ENCODE measurements around the gene PSEN2.
"Not testable (repeated sequence)": the region's sequence is repeated elsewhere in the genome, so short reads cannot be mapped to it uniquely, and the experiment has no call there.

The PSEN2 gene

DNA sequence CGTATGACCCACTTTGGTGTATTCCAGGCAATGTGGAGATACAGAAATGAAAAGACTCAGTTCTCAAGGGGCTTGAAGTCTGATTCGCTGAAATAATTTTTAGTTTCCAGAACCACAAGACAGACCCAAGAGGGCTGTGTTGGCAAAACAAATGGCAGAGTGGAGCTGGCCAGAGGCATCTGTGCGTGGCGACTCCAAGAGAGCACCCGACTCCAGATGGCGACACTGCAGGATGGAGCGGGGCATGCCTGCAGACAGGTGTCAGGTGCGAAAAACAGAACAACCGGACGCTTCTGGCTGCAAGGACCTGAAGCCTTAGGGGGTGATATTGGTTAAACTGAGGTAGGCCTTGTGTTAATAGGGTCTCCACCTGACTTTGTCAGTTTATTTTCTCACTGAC is 38.0 kb downstream of the PSEN2 start:
- H3K9me3 Mint-ChIP-seq: no peaks in the 10 kb centered on the region
- no peaks in the 10 kb centered on the region for H3K36me3 Mint-ChIP-seq (ENCODE audit: low read depth)
- H3K27me3 Mint-ChIP-seq: no peaks in the 10 kb centered on the region
- no peaks in the 10 kb centered on the region for H3K4me1 Mint-ChIP-seq (ENCODE audit: low read depth)
- no peak overlapping the region for H3K4me3 Mint-ChIP-seq
- no peak overlapping the region for H3K27ac Mint-ChIP-seq

DNA sequence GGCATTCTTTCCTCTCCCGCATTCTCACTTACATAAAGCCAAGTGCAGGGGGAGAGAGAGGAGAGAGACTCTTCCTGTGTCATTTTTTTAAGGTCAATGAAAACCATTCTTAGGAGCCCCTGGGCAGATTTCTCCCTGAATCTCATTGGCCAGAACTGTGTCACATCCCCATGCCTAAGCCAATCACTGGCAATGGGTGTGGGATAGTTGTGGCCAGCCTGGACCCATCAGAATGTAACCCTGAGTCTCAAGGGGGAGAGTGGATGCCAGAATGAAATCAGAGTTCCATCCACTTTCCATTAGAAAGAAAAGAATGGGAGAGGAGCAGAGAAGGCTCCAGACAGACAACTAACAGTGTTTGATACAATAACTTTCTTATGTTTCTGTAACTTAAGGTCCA is 38.5 kb downstream of the PSEN2 start:
- Mint-ChIP-seq H3K4me3 (no peak overlapping the region), H3K27ac (no peak overlapping the region), H3K9me3 (no peaks in the 10 kb centered on the region), H3K36me3 (ENCODE audit: low read depth) (no peaks in the 10 kb centered on the region), H3K27me3 (no peaks in the 10 kb centered on the region), H3K4me1 (ENCODE audit: low read depth) (no peaks in the 10 kb centered on the region)

DNA sequence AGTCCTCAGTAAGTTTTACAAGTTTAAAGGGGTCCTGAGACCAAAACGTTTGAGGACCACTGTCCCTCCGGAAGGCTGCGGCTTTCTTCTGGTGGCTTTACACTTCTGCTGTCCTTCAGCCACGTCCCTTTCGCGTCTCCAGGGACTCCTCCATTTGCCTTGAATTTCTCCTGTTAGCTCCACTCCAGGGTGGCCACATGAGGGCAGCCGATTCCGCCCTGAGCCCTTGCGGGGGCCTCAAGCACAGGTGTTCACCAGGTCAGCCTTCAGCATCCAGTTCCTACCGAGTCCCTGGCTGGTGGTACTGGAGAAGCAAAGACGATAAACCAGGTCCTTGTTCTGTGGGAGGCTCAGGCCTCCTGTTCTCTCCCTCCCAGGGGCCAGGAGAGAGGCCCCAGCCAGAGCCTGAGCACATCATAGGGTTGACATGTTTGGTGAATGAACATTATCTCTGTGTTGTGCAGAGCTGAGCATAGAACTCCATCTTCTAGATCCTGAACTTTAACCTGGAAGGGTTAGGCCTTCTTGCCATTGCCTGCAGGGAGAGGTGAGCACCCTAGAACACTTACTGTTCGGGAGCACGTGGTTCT is 42.3 kb downstream of the PSEN2 start:
- no peak overlapping the region for H3K4me3 Mint-ChIP-seq
- H3K27ac Mint-ChIP-seq: no peak overlapping the region

DNA sequence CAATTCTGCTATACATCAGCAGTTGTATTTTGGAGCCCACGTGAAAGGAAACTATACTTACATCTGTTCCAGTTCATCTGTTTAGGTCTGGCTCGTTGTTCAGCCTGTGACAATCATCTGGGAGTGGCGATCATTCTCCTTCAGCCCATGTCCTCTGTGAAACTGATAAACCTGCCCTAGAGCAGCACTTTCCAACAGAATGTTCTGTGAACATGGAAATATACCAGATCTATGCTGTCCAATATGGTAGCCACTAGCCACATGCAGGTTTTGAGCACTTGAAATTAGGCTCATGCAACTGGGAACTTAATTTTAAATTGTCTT is 45.2 kb downstream of the PSEN2 start:
- Mint-ChIP-seq H3K4me1 (ENCODE audit: low read depth) (no peaks in the 10 kb centered on the region), H3K9me3 (no peaks in the 10 kb centered on the region), H3K36me3 (ENCODE audit: low read depth) (no peaks in the 10 kb centered on the region), H3K4me3 (no peak overlapping the region), H3K27ac (no peak overlapping the region), H3K27me3 (no peaks in the 10 kb centered on the region)

More for the DNA sequence above, 42.3 kb downstream of the PSEN2 start:
- no peaks in the 10 kb centered on the region for H3K9me3 Mint-ChIP-seq
- H3K36me3 Mint-ChIP-seq (ENCODE audit: low read depth): no peaks in the 10 kb centered on the region
- no peaks in the 10 kb centered on the region for H3K4me1 Mint-ChIP-seq (ENCODE audit: low read depth)
- no peaks in the 10 kb centered on the region for H3K27me3 Mint-ChIP-seq

DNA sequence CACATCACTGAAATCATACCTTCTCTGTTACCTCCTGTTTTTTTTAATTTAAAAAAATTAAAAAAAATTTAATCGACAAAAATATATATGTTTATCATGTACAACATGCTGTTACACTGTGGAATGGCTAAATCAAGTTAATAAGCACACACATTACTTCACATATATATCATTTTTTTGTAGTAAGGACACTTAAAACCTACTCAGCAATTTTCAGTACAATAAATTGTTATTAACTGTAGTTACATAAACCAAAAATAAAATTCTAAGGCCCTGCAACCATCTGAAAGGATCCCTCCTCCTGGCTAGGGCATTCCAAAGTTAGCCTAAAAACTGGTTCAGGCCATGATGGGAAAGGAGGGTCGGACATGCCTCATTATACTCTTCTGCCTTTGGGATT is 46.1 kb downstream of the PSEN2 start:
- Mint-ChIP-seq H3K4me1 (ENCODE audit: low read depth) (no peaks in the 10 kb centered on the region), H3K4me3 (no peak overlapping the region), H3K27ac (no peak overlapping the region), H3K27me3 (no peaks in the 10 kb centered on the region), H3K36me3 (ENCODE audit: low read depth) (no peaks in the 10 kb centered on the region), H3K9me3 (no peaks in the 10 kb centered on the region)

DNA sequence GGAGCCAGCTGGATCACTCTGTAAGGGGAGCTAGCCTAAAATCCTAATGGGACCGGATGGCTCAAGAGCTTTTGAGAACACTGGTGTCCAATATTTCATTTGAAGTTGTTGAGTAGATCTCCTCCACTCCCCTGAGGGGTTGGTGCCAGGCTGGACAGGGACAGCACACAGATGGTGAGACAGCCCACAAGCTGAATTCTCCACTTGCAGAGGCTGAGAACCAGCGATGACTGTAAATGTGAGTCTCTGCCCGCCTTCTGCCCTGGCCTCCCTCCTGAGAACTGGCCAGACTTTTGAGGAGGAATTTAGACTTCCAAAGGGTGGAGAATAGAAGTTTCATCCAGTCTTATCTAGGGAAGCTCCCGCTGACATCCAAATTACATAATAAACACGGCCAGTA is 49.2 kb downstream of the PSEN2 start:
- H3K27me3 Mint-ChIP-seq: no peaks in the 10 kb centered on the region
- H3K36me3 Mint-ChIP-seq (ENCODE audit: low read depth): no peaks in the 10 kb centered on the region
- H3K9me3 Mint-ChIP-seq: no peaks in the 10 kb centered on the region
- no peaks in the 10 kb centered on the region for H3K4me1 Mint-ChIP-seq (ENCODE audit: low read depth)
- no peak overlapping the region for H3K27ac Mint-ChIP-seq
- H3K4me3 Mint-ChIP-seq: no peak overlapping the region

DNA sequence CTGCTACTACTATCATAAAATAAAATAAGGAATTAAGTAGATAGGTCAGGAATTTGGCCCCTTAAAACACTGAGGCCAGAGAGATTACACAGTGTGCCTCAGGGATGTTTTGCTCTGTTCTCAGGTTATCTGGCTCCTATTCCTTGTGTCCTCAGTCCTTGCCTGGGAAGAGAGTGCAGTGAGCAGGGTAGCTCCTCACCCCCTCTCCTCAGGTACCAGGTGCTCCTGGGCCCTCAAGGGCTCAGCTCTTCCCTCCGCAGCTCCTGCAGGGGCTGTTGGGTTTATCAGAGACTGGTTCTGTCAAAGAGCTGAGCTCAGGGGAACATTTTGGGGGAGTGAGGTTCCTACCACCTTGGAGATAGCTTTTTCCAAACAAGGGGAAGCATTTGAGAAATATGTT is 49.6 kb downstream of the PSEN2 start:
- Mint-ChIP-seq H3K4me3 (no peak overlapping the region), H3K27me3 (no peaks in the 10 kb centered on the region), H3K9me3 (no peaks in the 10 kb centered on the region), H3K36me3 (ENCODE audit: low read depth) (no peaks in the 10 kb centered on the region), H3K27ac (no peak overlapping the region), H3K4me1 (ENCODE audit: low read depth) (no peaks in the 10 kb centered on the region)

DNA sequence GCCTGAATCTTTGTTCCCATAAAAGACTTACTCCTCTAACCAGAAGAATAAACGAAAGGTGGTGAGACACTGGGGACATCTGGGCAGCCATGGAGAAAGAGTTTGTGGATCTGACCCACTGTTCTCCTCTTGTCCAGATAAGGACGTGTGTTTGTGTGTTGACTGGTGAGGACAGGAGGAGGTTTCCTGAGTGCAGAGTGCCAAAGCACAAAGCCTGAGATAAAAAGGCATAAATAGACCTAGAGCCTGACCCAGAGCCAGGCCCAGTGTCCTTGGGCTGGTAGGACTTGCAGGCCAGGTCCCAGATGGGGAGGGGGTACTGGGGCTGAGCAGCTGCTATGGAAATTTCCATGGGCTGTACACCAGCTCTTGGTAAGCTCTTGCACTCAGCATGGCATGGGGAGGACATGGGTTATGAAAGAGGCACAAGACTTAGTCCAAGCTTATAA is 50.1 kb downstream of the PSEN2 start:
- Mint-ChIP-seq H3K9me3 (no peaks in the 10 kb centered on the region), H3K27ac (no peak overlapping the region), H3K4me1 (ENCODE audit: low read depth) (no peaks in the 10 kb centered on the region), H3K4me3 (no peak overlapping the region), H3K27me3 (no peaks in the 10 kb centered on the region), H3K36me3 (ENCODE audit: low read depth) (no peaks in the 10 kb centered on the region)

DNA sequence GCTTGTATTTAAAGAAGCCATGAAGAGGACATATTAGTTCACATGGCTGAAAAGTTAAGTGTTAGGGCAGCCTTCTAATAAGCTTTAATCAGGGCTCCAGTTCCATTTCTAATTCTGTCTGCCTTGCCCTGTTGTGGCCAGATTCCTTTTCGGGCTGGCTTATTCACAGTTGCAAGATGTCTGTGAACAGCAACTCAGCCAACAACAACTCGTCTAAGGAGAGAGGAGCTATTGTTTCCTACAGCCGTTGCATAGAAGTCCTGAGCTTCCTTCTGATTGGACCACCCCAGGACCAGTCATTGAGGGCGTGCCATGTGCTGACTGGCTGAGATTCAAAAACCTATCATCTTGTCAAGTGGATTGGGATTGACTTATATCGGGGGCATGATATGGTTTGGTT is 51.1 kb downstream of the PSEN2 start:
- Mint-ChIP-seq H3K27me3 (peaks cover 3% of the 10 kb centered on the region), H3K36me3 (ENCODE audit: low read depth) (peaks cover 2% of the 10 kb centered on the region), H3K4me1 (ENCODE audit: low read depth) (no peaks in the 10 kb centered on the region), H3K4me3 (no peak overlapping the region), H3K27ac (no peak overlapping the region), H3K9me3 (no peaks in the 10 kb centered on the region)

DNA sequence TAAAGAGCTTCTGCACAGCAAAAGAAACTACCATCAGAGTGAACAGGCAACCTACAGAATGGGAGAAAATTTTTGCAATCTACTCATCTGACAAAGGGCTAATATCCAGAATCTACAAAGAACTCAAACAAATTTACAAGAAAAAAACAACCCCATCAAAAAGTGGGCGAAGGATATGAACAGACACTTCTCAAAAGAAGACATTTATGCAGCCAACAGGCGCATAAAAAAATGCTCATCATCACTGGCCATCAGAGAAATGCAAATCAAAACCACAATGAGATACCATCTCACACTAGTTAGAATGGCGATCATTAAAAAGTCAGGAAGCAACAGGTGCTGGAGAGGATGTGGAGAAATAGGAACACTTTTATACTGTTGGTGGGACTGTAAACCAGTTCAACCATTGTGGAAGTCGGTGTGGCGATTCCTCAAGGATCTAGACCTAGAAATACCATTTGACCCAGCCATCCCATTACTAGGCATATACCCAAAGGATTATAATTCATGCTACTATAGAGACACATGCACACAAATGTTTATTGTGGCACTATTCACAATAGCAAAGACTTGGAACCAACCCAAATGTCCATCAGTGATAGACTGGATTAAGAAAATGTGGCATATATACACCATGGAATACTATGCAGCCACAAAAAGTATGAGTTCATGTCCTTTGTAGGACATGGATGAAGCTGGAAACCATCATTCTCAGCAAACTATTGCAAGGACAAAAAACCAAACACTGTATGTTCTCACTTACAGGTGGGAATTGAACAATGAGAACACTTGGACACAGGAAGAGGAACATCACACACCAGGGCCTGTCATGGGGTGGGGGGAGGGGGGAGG is 59.1 kb downstream of the PSEN2 start:
- peaks cover 13% of the 10 kb centered on the region for H3K36me3 Mint-ChIP-seq (ENCODE audit: low read depth)
- H3K27me3 Mint-ChIP-seq; H3K27ac Mint-ChIP-seq; H3K4me1 Mint-ChIP-seq (ENCODE audit: low read depth); H3K9me3 Mint-ChIP-seq; H3K4me3 Mint-ChIP-seq: not testable (repeated sequence)

DNA sequence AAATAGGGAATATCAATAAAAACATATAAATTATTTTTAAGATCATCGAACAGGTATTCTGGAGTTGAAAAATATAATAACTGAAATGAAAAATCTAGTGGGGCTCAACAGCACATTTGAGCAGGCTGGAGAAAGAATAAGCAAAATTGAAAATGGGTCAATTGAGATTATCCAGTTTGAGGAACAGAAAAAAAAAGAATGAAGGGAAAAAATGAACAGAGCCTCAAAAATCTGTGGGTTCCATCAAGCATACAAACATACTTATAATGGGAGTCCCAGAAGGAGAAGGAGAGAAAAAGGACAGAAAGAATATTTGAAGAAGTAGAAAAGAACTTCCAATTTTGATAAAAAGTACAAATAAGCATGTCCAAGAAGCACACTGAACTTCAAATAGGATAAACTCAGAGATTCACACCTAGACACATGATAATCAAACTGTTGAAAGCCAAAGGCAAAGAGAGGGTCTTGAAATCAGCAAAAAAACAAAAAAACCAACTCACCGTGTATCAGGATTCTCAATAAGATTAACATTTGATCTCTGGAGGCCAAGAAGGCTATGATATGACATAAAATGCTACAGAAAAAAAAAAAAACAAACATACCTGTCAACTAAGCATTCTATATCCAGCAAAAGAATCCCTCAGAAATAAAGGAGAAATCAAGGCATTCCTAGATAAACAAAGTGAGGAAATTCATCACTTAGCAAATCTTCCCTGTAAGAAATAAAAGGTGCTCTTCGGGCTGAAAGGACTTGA is 64.2 kb downstream of the PSEN2 start:
- Mint-ChIP-seq H3K4me1 (ENCODE audit: low read depth) (peaks cover 26% of the 10 kb centered on the region), H3K27me3 (no peaks in the 10 kb centered on the region), H3K9me3 (peaks cover 17% of the 10 kb centered on the region), H3K36me3 (ENCODE audit: low read depth) (peaks cover 17% of the 10 kb centered on the region), H3K27ac (no peak overlapping the region), H3K4me3 (no peak overlapping the region)

DNA sequence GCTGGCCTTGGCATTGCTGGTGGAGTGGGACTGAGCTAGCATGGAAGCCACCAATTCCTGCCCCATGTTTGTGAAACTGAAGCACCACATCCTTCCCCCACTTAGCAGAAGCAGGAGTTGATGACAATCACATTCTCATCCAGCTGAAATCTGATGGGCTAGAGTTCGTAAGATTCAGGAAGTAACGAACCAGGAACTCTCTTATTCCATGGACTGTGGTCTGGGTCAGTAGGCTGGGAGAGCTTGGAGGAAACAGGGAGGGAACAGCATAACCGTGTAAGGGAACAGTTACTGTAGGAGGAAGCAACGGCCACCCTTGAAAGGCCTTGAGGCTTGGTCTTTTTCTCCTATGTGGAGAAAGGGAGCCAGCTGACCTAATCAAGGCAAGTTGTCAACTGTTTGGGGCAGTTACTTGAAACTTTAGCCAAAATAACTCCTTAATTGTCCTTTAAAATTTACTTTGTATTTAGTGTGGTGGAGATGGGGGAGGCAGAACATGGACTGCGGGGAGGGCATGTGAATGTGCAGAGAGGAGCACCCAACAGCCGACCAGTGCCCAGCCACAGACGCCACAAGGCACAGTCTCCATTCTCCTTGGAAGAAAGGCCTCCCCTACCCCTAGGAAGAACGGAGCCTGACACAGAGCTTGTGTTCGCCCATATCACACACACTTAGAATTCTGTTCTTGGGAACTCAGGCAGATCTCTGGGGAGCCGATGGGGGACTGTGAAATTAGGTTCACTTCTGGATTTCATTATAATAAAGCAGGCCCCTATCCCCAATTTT is 67.7 kb downstream of the PSEN2 start:
- peak overlapping the region; percentile 89 for H3K4me3 Mint-ChIP-seq
- no peaks in the 10 kb centered on the region for H3K27me3 Mint-ChIP-seq
- H3K9me3 Mint-ChIP-seq: peaks cover 14% of the 10 kb centered on the region
- peaks cover 17% of the 10 kb centered on the region for H3K36me3 Mint-ChIP-seq (ENCODE audit: low read depth)
- H3K27ac Mint-ChIP-seq: peak overlapping the region; percentile 93
- peaks cover 44% of the 10 kb centered on the region for H3K4me1 Mint-ChIP-seq (ENCODE audit: low read depth)

DNA sequence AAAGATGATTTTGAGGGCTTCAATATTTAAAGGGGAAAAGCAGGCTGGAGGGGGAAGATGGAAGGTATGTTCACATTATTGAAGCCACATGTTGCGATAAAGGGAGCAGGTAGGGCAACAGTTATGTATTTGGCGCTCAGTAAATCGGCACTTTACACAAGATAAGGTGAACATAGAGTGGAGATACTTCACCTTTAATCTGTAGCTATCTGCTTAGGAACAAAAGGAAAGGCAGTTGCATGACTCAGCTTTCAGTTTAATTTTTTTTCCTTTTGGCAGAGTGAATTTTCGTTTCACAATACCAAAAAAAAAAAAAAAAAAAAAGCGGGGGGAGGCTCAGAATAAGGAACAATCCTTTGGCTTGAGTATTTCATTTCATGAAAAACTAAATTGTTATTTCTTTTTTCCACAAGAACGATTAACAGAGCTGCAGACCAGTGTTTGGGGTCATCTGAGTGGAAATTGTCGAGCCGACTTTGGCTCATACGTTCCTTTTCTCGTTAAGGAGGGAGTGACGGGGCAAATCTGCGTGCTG is 68.6 kb downstream of the PSEN2 start:
- peaks cover 14% of the 10 kb centered on the region for H3K9me3 Mint-ChIP-seq
- peak overlapping the region; percentile 89 for H3K4me3 Mint-ChIP-seq
- H3K27ac Mint-ChIP-seq: peak overlapping the region; percentile 93
- H3K4me1 Mint-ChIP-seq (ENCODE audit: low read depth): peaks cover 52% of the 10 kb centered on the region
- peaks cover 17% of the 10 kb centered on the region for H3K36me3 Mint-ChIP-seq (ENCODE audit: low read depth)
- H3K27me3 Mint-ChIP-seq: no peaks in the 10 kb centered on the region

DNA sequence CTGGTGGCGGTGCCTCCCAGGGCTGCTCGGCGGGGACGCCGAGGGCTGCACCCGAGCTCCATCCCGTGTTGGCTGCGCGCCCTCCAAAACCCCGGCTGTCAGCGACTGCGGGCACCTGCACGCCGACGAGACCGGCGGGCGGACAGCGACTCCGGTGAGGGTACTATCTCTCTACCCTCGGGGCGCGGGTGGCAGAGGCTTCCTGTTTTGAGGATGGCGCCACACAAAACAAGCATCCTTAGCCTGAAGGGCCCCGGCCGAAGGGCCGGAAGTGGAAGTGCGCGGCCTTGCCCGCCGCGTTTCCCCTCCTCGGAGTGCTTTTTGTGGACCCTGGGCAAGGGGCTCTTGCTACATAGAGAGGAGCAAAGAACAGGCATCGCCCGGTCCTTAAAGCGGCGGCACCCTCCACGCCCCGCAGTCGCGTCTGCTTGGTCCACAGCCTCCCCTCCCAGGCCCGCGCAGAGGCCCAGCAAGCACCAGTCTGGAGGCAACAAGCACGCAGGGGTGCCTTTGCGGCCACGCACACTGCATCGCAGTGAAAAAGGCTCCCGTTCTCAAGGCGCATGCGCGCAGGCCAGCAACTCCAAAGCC is 69.1 kb downstream of the PSEN2 start:
- Mint-ChIP-seq H3K27ac (peak overlapping the region; percentile 93), H3K4me3 (peak overlapping the region; percentile 89), H3K9me3 (peaks cover 12% of the 10 kb centered on the region)

More for the DNA sequence above, 69.1 kb downstream of the PSEN2 start:
- Mint-ChIP-seq H3K36me3 (ENCODE audit: low read depth) (peaks cover 11% of the 10 kb centered on the region), H3K27me3 (no peaks in the 10 kb centered on the region), H3K4me1 (ENCODE audit: low read depth) (peaks cover 58% of the 10 kb centered on the region)

All from stimulated activated naive CD8-positive, alpha-beta T cell treated with anti-CD3 and anti-CD28 coated beads, Interleukin-15, Interleukin-2, amounts not matched to agents 100 ng/mL and 50 ng/mL, for 24 hours (primary cell).